GM19238 (cell line): ENCODE data around the gene ACOT7.

Experiments
- DNase-seq: peaks from one replicate; pipeline ENCODE4 v3.0.0; 2011; ENCODE audit warnings: low spot score; ENCODE audit not compliant: insufficient read length

The ACOT7 gene

GRCh38 chr1:6249739-6250689 is 143.6 kb downstream of the ACOT7 start:
- DNase-seq = no peak

- DNase-seq = no peak
Measured at GRCh38 chr1:6248932-6249738, 144.4 kb downstream of the ACOT7 start.

GRCh38 chr1:6248161-6248776 is 145.3 kb downstream of the ACOT7 start:
- DNase-seq = no peak

GRCh38 chr1:6247651-6248050 is 145.9 kb downstream of the ACOT7 start:
- no peak for DNase-seq

GRCh38 chr1:6246497-6247467 is 146.8 kb downstream of the ACOT7 start:
- peak; percentile 95 for DNase-seq

- DNase-seq = no peak
Measured at GRCh38 chr1:6245869-6246496, 147.6 kb downstream of the ACOT7 start.

- DNase-seq = peak; percentile 92
Measured at GRCh38 chr1:6245086-6245868, 148.3 kb downstream of the ACOT7 start.

GRCh38 chr1:6244401-6245049 is 149.0 kb downstream of the ACOT7 start:
- DNase-seq = no peak

GRCh38 chr1:6243993-6244392 is 149.6 kb downstream of the ACOT7 start, which contains the start of gene HES3:
Gene HES3 (plus strand): TSS chr1:6244179. CDS start chr1:6244366, 187 bp downstream.
- DNase-seq = no peak

GRCh38 chr1:6243053-6243834 is 150.3 kb downstream of the ACOT7 start:
- no peak for DNase-seq

GRCh38 chr1:6241887-6242740 is 151.5 kb downstream of the ACOT7 start:
- DNase-seq = no peak

GRCh38 chr1:6241107-6241886 is 152.3 kb downstream of the ACOT7 start:
- DNase-seq = no peak

GRCh38 chr1:6239950-6240768 is 153.4 kb downstream of the ACOT7 start:
- no peak for DNase-seq

- no peak for DNase-seq
Measured at GRCh38 chr1:6239213-6239752, 154.3 kb downstream of the ACOT7 start.

GRCh38 chr1:6237093-6237492 is 156.5 kb downstream of the ACOT7 start:
- no peak for DNase-seq
